HEK293 (cell line): ENCODE data around the gene PRRG4.
A peak's percentile ranks its signal among the peaks of the same experiment; 100 is the strongest.

Experiments
- CTCF ChIA-PET: fragments of 350-600 bp; formaldehyde crosslinking; extraction: SDS; loops from one replicate; lab custom pipeline; 2021; ENCODE audit warnings: antibody characterized with exemption; lab: Yijun Ruan, JAX
- POLR2A ChIA-PET: fragments of 300-600 bp; formaldehyde crosslinking; extraction: SDS; loops from one replicate; lab custom pipeline; 2020; ENCODE audit warnings: antibody characterized with exemption, inconsistent platforms; lab: Yijun Ruan, JAX
- H3K27ac ChIP-seq: fragments of 200-500 bp; sonication (Bioruptor generic); 2 replicates; pipeline ENCODE4 v1.5.1; 2014; ENCODE audit warnings: low read depth, low read length, control low read depth, inconsistent platforms; ENCODE audit errors: extremely low read depth
- H3K36me3 ChIP-seq, 2 experiments: fragments of 200-500 bp in 1 of 2; sonication (Bioruptor generic) in 1 of 2; 1 replicate in 1 of 2; 2 replicates in 1 of 2; pipeline ENCODE4 v1.5.1; 2014 to 2017; ENCODE audit warnings: inconsistent platforms in 2 of 2, low read length in 2 of 2; ENCODE audit not compliant: control insufficient read depth in 2 of 2, insufficient read depth in 1 of 2
- H3K4me1 ChIP-seq: fragments of 200-500 bp; sonication (Bioruptor generic); 2 replicates; pipeline ENCODE4 v1.5.1; 2014; ENCODE audit warnings: mild to moderate bottlenecking, low read length, inconsistent platforms; ENCODE audit not compliant: control insufficient read depth, insufficient read depth
- H3K4me3 ChIP-seq: 2 replicates; pipeline ENCODE4 v1.5.1; 2011; ENCODE audit warnings: low read depth, mild to moderate bottlenecking, control low read depth, low read length, moderate library complexity
- H3K9me3 ChIP-seq: fragments of 200-500 bp; sonication (Bioruptor generic); 2 replicates; pipeline ENCODE4 v1.5.1; 2014; ENCODE audit warnings: low read depth, low read length, inconsistent platforms; ENCODE audit not compliant: control insufficient read depth, insufficient read depth
- KLF10 ChIP-seq: fragments of 450-650 bp; IDR thresholded peaks from 2 replicates; pipeline ENCODE4 v1.5.1; 2018; ENCODE audit warnings: missing biosample characterization, mild to moderate bottlenecking, missing genetic modification characterization
- KLF16 ChIP-seq: fragments of 450-650 bp; formaldehyde crosslinking; IDR thresholded peaks from 2 replicates; pipeline ENCODE4 v1.5.1; 2017; ENCODE audit warnings: missing biosample characterization, missing genetic modification characterization
- MEIS1 ChIP-seq: sonication (generic); formaldehyde crosslinking; IDR thresholded peaks from 2 replicates; pipeline ENCODE4 v1.8.1; 2022; ENCODE audit warnings: missing genetic modification reagents, mild to moderate bottlenecking, borderline replicate concordance
- OVOL3 ChIP-seq: fragments of 450-650 bp; formaldehyde crosslinking; IDR thresholded peaks from 2 replicates; pipeline ENCODE4 v1.5.1; 2016; ENCODE audit warnings: missing biosample characterization, missing genetic modification characterization
- SCRT2 ChIP-seq: fragments of 450-650 bp; formaldehyde crosslinking; IDR thresholded peaks from 2 replicates; pipeline ENCODE4 v1.5.1; 2016; ENCODE audit warnings: missing biosample characterization, missing genetic modification characterization
- ZNF292 ChIP-seq: fragments of 450-650 bp; formaldehyde crosslinking; IDR thresholded peaks from 2 replicates; pipeline ENCODE4 v1.5.1; 2016; ENCODE audit warnings: low read depth, missing biosample characterization, missing genetic modification characterization, borderline replicate concordance
- ZNF366 ChIP-seq: fragments of 450-650 bp; formaldehyde crosslinking; conservative IDR thresholded peaks from 2 replicates; pipeline ENCODE4 v1.5.1; 2016; ENCODE audit warnings: missing biosample characterization, missing genetic modification characterization
- ZNF548 ChIP-seq: fragments of 450-650 bp; formaldehyde crosslinking; IDR thresholded peaks from 2 replicates; pipeline ENCODE4 v1.5.1; 2016; ENCODE audit warnings: missing biosample characterization, missing genetic modification characterization
- ZNF610 ChIP-seq: fragments of 450-650 bp; formaldehyde crosslinking; IDR thresholded peaks from 2 replicates; pipeline ENCODE4 v1.5.1; 2016; ENCODE audit warnings: missing biosample characterization, missing genetic modification characterization, borderline replicate concordance
- ZNF776 ChIP-seq: fragments of 450-650 bp; formaldehyde crosslinking; IDR thresholded peaks from 2 replicates; pipeline ENCODE4 v1.5.0; 2017; ENCODE audit warnings: missing biosample characterization, missing genetic modification characterization, borderline replicate concordance
- TF ChIP-seq, protein P1 (sequence below): fragments of 450-650 bp; IDR thresholded peaks from 2 replicates; pipeline ENCODE4 v1.5.1; 2018; ENCODE audit warnings: missing biosample characterization, mild to moderate bottlenecking, missing genetic modification characterization
- TF ChIP-seq, protein P2 (sequence below): fragments of 450-650 bp; formaldehyde crosslinking; IDR thresholded peaks from 2 replicates; pipeline ENCODE4 v1.5.1; 2016; ENCODE audit warnings: missing biosample characterization, missing genetic modification characterization
- TF ChIP-seq, protein P3 (sequence below): fragments of 450-650 bp; formaldehyde crosslinking; IDR thresholded peaks from 2 replicates; pipeline ENCODE4 v1.5.1; 2017; ENCODE audit warnings: missing biosample characterization, missing genetic modification characterization
- TF ChIP-seq, protein P4 (sequence below): fragments of 450-650 bp; formaldehyde crosslinking; IDR thresholded peaks from 2 replicates; pipeline ENCODE4 v1.5.1; 2016; ENCODE audit warnings: missing biosample characterization, missing genetic modification characterization
- TF ChIP-seq, protein P5 (sequence below): fragments of 450-650 bp; IDR thresholded peaks from 2 replicates; pipeline ENCODE4 v1.5.1; 2018; ENCODE audit warnings: missing biosample characterization, missing genetic modification characterization
- TF ChIP-seq, protein P6 (sequence below): fragments of 450-650 bp; formaldehyde crosslinking; IDR thresholded peaks from 2 replicates; pipeline ENCODE4 v1.5.1; 2016; ENCODE audit warnings: missing biosample characterization, missing genetic modification characterization
- TF ChIP-seq, protein P7 (sequence below): fragments of 450-650 bp; formaldehyde crosslinking; IDR thresholded peaks from 2 replicates; pipeline ENCODE4; 2016; ENCODE audit warnings: missing biosample characterization, missing genetic modification characterization

Gene PRRG4

DNA sequence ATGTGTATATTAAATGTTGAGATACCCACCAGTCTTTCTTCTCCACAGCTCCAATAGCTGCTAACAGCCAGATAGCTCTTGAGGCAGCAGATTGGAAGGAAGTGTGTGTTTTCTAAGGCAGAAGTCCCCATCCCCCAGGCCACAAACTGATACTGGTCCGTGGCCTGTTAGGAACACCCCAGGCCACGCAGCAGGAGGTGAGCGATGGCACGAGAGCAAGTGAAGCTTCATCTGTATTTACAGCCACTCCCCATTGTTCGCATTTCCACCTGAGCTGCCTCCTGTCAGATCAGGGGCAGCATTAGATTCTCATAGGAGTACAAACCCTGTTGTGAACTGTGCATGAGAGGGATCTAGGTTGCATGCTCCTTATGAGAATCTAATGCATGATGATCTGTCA lies 48.0 kb upstream of the PRRG4 start:
- Histone ChIP-seq H3K4me3 (no peak overlapping the region), H3K36me3 (no peaks in the 10 kb centered on the region), H3K4me1 (no peaks in the 10 kb centered on the region), H3K27ac (no peak overlapping the region), H3K9me3 (no peaks in the 10 kb centered on the region)
- ChIA-PET CTCF (no interaction called here), POLR2A (no interaction called here)
- TF ChIP-seq, protein P1, sequence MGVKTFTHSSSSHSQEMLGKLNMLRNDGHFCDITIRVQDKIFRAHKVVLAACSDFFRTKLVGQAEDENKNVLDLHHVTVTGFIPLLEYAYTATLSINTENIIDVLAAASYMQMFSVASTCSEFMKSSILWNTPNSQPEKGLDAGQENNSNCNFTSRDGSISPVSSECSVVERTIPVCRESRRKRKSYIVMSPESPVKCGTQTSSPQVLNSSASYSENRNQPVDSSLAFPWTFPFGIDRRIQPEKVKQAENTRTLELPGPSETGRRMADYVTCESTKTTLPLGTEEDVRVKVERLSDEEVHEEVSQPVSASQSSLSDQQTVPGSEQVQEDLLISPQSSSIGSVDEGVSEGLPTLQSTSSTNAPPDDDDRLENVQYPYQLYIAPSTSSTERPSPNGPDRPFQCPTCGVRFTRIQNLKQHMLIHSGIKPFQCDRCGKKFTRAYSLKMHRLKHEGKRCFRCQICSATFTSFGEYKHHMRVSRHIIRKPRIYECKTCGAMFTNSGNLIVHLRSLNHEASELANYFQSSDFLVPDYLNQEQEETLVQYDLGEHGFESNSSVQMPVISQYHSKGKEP (tag by site-specific recombination) = no peak
- TF ChIP-seq ZNF610 = peak; percentile 91

DNA sequence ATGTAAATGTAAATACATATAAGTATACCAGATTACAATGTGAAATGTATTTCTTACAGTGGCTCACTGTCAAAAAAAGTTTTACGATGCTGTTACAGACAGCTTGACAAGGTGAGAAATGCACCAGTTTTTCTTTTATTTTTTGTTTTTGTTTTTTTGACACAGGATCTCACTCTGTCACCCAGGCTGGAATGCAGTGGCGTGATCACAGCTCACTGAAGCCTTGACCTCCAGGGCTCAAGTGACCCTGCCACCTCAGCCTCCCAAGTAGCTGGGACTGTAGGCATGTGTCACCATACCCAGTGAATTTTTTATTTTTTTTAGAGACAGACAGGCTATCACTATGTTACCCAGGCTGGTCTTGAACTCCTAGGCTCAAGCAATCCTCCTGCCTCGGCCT lies 44.5 kb upstream of the PRRG4 start:
- H3K4me3 ChIP-seq = no peak overlapping the region
- H3K4me1 ChIP-seq = no peaks in the 10 kb centered on the region
- ChIA-PET CTCF (no interaction called here), POLR2A (no interaction called here)
- H3K9me3 ChIP-seq = no peaks in the 10 kb centered on the region
- H3K27ac ChIP-seq = no peak overlapping the region
- H3K36me3 ChIP-seq = no peaks in the 10 kb centered on the region
- TF ChIP-seq KLF10 (tag by site-specific recombination) (no peak), SCRT2 (tag by site-specific recombination) (no peak), ZNF610 (no peak)

DNA sequence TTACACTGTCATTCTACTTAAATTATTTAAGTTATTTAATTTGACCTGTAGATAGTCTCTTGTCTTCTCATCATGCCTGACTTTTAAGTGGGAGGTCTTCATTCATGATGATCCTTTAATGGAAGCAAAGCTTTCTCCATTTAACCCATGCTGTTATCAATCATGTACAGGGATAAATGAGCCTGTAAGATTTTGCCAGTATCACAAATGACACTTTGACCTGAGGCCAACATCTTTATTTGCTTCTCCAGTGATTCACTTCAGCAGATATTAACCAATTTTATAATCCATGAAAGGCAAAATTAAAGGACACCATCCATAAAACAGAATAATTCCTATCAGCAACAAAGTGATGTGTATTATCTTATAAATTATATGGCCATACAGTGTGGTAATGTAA lies 42.9 kb upstream of the PRRG4 start:
- Histone ChIP-seq H3K4me3 (no peak overlapping the region), H3K4me1 (no peaks in the 10 kb centered on the region)
- CTCF ChIA-PET = interaction anchor here (1.0 to 1.5 kb wide), 2 partner anchors 11 to 463 kb away, joined by 3 read pairs; no protein-coding TSS in a partner anchor
- TF ChIP-seq ZNF292 (tag by site-specific recombination) = no peak
- TF ChIP-seq ZNF776 = no peak
- TF ChIP-seq, protein P2, sequence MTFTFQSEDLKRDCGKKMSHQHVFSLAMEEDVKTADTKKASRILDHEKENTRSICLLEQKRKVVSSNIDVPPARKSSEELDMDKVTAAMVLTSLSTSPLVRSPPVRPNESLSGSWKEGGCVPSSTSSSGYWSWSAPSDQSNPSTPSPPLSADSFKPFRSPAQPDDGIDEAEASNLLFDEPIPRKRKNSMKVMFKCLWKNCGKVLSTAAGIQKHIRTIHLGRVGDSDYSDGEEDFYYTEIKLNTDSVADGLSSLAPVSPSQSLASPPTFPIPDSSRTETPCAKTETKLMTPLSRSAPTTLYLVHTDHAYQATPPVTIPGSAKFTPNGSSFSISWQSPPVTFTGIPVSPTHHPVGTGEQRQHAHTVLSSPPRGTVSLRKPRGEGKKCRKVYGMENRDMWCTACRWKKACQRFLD (tag by site-specific recombination) = no peak
- TF ChIP-seq ZNF548 (tag by site-specific recombination) = no peak
- TF ChIP-seq, protein P3, sequence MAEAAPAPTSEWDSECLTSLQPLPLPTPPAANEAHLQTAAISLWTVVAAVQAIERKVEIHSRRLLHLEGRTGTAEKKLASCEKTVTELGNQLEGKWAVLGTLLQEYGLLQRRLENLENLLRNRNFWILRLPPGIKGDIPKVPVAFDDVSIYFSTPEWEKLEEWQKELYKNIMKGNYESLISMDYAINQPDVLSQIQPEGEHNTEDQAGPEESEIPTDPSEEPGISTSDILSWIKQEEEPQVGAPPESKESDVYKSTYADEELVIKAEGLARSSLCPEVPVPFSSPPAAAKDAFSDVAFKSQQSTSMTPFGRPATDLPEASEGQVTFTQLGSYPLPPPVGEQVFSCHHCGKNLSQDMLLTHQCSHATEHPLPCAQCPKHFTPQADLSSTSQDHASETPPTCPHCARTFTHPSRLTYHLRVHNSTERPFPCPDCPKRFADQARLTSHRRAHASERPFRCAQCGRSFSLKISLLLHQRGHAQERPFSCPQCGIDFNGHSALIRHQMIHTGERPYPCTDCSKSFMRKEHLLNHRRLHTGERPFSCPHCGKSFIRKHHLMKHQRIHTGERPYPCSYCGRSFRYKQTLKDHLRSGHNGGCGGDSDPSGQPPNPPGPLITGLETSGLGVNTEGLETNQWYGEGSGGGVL = no peak
- TF ChIP-seq KLF16 (tag by site-specific recombination) = no peak
- TF ChIP-seq, all 188 proteins: peak for 0
- Histone ChIP-seq H3K9me3 (no peaks in the 10 kb centered on the region), H3K27ac (no peak overlapping the region), H3K36me3 (no peaks in the 10 kb centered on the region)
- POLR2A ChIA-PET = no interaction called here

DNA sequence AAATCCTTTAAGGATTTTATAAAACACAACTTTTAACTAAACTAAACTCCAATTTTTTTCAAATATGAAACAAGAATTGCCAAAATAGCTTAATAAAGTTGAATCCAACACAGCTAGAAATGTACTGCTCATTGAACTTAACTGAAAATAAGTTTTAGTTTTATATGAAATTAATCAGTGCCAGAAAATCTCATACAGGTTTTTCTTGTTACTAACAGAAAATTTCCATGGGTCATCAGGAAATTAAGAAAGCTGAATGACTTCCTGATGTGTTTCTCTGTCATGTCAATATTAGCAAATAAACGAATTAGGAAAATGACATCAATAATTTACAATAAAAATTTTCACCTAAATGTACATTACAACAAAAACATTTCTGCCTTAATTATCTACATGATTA lies 38.8 kb upstream of the PRRG4 start:
- Histone ChIP-seq H3K36me3 (no peaks in the 10 kb centered on the region), H3K4me3 (no peak overlapping the region), H3K27ac (no peak overlapping the region), H3K9me3 (no peaks in the 10 kb centered on the region), H3K4me1 (no peaks in the 10 kb centered on the region)
- POLR2A ChIA-PET = no interaction called here
- CTCF ChIA-PET = interaction anchor here (0.6 to 3.3 kb wide), 15 partner anchors 10 to 467 kb away, joined by 3 to 36 read pairs (median 4); no protein-coding TSS in a partner anchor
- TF ChIP-seq, protein P4, sequence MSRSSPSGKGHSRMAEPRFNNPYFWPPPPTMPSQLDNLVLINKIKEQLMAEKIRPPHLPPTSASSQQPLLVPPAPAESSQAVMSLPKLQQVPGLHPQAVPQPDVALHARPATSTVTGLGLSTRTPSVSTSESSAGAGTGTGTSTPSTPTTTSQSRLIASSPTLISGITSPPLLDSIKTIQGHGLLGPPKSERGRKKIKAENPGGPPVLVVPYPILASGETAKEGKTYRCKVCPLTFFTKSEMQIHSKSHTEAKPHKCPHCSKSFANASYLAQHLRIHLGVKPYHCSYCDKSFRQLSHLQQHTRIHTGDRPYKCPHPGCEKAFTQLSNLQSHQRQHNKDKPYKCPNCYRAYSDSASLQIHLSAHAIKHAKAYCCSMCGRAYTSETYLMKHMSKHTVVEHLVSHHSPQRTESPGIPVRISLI (tag by site-specific recombination) = no peak
- TF ChIP-seq MEIS1 (CRISPR knock-in tag) (no peak), ZNF548 (tag by site-specific recombination) (no peak), ZNF366 (tag by site-specific recombination) (no peak), OVOL3 (tag by site-specific recombination) (no peak)
- TF ChIP-seq, protein P5, sequence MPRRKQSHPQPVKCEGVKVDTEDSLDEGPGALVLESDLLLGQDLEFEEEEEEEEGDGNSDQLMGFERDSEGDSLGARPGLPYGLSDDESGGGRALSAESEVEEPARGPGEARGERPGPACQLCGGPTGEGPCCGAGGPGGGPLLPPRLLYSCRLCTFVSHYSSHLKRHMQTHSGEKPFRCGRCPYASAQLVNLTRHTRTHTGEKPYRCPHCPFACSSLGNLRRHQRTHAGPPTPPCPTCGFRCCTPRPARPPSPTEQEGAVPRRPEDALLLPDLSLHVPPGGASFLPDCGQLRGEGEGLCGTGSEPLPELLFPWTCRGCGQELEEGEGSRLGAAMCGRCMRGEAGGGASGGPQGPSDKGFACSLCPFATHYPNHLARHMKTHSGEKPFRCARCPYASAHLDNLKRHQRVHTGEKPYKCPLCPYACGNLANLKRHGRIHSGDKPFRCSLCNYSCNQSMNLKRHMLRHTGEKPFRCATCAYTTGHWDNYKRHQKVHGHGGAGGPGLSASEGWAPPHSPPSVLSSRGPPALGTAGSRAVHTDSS (tag by site-specific recombination) = no peak
- TF ChIP-seq, protein P6, sequence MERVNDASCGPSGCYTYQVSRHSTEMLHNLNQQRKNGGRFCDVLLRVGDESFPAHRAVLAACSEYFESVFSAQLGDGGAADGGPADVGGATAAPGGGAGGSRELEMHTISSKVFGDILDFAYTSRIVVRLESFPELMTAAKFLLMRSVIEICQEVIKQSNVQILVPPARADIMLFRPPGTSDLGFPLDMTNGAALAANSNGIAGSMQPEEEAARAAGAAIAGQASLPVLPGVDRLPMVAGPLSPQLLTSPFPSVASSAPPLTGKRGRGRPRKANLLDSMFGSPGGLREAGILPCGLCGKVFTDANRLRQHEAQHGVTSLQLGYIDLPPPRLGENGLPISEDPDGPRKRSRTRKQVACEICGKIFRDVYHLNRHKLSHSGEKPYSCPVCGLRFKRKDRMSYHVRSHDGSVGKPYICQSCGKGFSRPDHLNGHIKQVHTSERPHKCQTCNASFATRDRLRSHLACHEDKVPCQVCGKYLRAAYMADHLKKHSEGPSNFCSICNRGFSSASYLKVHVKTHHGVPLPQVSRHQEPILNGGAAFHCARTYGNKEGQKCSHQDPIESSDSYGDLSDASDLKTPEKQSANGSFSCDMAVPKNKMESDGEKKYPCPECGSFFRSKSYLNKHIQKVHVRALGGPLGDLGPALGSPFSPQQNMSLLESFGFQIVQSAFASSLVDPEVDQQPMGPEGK = no peak
- TF ChIP-seq, protein P7, sequence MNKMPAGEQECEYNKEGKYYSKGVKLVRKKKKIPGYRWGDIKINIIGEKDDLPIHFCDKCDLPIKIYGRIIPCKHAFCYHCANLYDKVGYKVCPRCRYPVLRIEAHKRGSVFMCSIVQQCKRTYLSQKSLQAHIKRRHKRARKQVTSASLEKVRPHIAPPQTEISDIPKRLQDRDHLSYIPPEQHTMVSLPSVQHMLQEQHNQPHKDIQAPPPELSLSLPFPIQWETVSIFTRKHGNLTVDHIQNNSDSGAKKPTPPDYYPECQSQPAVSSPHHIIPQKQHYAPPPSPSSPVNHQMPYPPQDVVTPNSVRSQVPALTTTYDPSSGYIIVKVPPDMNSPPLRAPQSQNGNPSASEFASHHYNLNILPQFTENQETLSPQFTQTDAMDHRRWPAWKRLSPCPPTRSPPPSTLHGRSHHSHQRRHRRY (tag by site-specific recombination) = no peak
